GM12865 (cell line): ENCODE measurements around the gene ARHGEF17.

Experiments used
- DNase-seq: peaks from one replicate; pipeline ENCODE4 v3.0.0; 2010; ENCODE audit warnings: low read depth
- H3K4me3 ChIP-seq: 2 replicates; pipeline ENCODE4 v1.5.1; 2011; ENCODE audit warnings: mild to moderate bottlenecking, low read depth, low read length, control low read depth
- CTCF ChIP-seq: IDR thresholded peaks from 2 replicates; pipeline ENCODE4 v1.5.1; 2011; ENCODE audit warnings: low read length, control low read depth, low read depth, inconsistent platforms; ENCODE audit not compliant: insufficient read depth; ENCODE audit errors: missing control alignments

The ARHGEF17 gene

GRCh38 chr11:73297702-73298101, 10.4 kb upstream of the ARHGEF17 start:
- no peak for TF ChIP-seq CTCF
- no peak for DNase-seq
- H3K4me3 ChIP-seq, result no peak overlapping the region

GRCh38 chr11:73298233-73298632, 9.8 kb upstream of the ARHGEF17 start:
- TF ChIP-seq CTCF, result no peak
- no peak overlapping the region for H3K4me3 ChIP-seq
- no peak for DNase-seq

GRCh38 chr11:73299751-73300150, 8.3 kb upstream of the ARHGEF17 start:
- H3K4me3 ChIP-seq, result no peak overlapping the region
- no peak for DNase-seq
- no peak for TF ChIP-seq CTCF

GRCh38 chr11:73306069-73306841, 1.8 kb upstream of the ARHGEF17 start:
- H3K4me3 ChIP-seq, result no peak overlapping the region
- no peak for TF ChIP-seq CTCF
- no peak for DNase-seq

GRCh38 chr11:73306977-73307322, 1.1 kb upstream of the ARHGEF17 start:
- TF ChIP-seq CTCF, result no peak
- DNase-seq, result no peak
- H3K4me3 ChIP-seq, result peak overlapping the region; percentile 72

- peak; percentile 95 for DNase-seq
These were observed 613 bp upstream of the ARHGEF17 start for GRCh38 chr11:73307323-73308002.

More at GRCh38 chr11:73307323-73308002, 613 bp upstream of the ARHGEF17 start:
- peak overlapping the region; percentile 72 for H3K4me3 ChIP-seq
- peak; percentile 78 for TF ChIP-seq CTCF
